ENCODE results near the gene SPTBN5.

Gene SPTBN5

GRCh38 chr15:41886741-41887140 lies 7.1 kb downstream of the SPTBN5 start:
- ATAC-seq = no peak
- TF ChIP-seq RARB (CRISPR knock-in tag; IDR thresholded peaks at IDR 0.05) = no peak
- TF ChIP-seq SNAI2 (CRISPR knock-in tag; IDR thresholded peaks at IDR 0.05) = no peak

- ATAC-seq = no peak
- no peak for TF ChIP-seq CSRNP3 (CRISPR knock-in tag; IDR thresholded peaks at IDR 0.05)
- no peak for TF ChIP-seq CREB5 (CRISPR knock-in tag; IDR thresholded peaks at IDR 0.05; ENCODE audit: low read depth)
- no peak for TF ChIP-seq OSR1 (CRISPR knock-in tag; IDR thresholded peaks at IDR 0.05)
- TF ChIP-seq GLIS3 (CRISPR knock-in tag; IDR thresholded peaks at IDR 0.05) = no peak
- TF ChIP-seq TCF4 (CRISPR knock-in tag; IDR thresholded peaks at IDR 0.05; ENCODE audit: borderline replicate concordance) = no peak
- no peak for TF ChIP-seq CSDC2 (CRISPR knock-in tag; IDR thresholded peaks at IDR 0.05)
- no peak for TF ChIP-seq ZC3H10 (CRISPR knock-in tag; IDR thresholded peaks at IDR 0.05)
- no peak for TF ChIP-seq POU6F1 (CRISPR knock-in tag; IDR thresholded peaks at IDR 0.05; ENCODE audit: borderline replicate concordance, low read depth)
- TF ChIP-seq TOX (CRISPR knock-in tag; IDR thresholded peaks at IDR 0.05; ENCODE audit: borderline replicate concordance) = no peak
- TF ChIP-seq ZFP3 (CRISPR knock-in tag; IDR thresholded peaks at IDR 0.05) = no peak
- no peak for TF ChIP-seq ZNF70 (CRISPR knock-in tag; IDR thresholded peaks at IDR 0.05)
- TF ChIP-seq TSHZ2 (CRISPR knock-in tag; IDR thresholded peaks at IDR 0.05) = no peak
- TF ChIP-seq ZNF8 (CRISPR knock-in tag; IDR thresholded peaks at IDR 0.05) = no peak
- TF ChIP-seq ISL1 (CRISPR knock-in tag; IDR thresholded peaks at IDR 0.05) = no peak
- TF ChIP-seq PPARA (CRISPR knock-in tag; IDR thresholded peaks at IDR 0.05; ENCODE audit: borderline replicate concordance) = no peak
- TF ChIP-seq BACH2 (CRISPR knock-in tag; IDR thresholded peaks at IDR 0.05; ENCODE audit: borderline replicate concordance) = no peak
- TF ChIP-seq ZNF565 (CRISPR knock-in tag; conservative IDR thresholded peaks at IDR 0.05; ENCODE audit: low read depth) = no peak
Measured at GRCh38 chr15:41885841-41886240, 8.0 kb downstream of the SPTBN5 start.

GRCh38 chr15:41885321-41885720 lies 8.5 kb downstream of the SPTBN5 start:
- no peak for ATAC-seq
- TF ChIP-seq BACH2 (CRISPR knock-in tag; IDR thresholded peaks at IDR 0.05; ENCODE audit: borderline replicate concordance) (no peak), CSRNP3 (CRISPR knock-in tag; IDR thresholded peaks at IDR 0.05) (no peak), RARB (CRISPR knock-in tag; IDR thresholded peaks at IDR 0.05) (no peak), ZNF70 (CRISPR knock-in tag; IDR thresholded peaks at IDR 0.05) (0 out of 2 replicates have a peak, but pooled peaks have one; percentile 33)

GRCh38 chr15:41884458-41884857 lies 9.4 kb downstream of the SPTBN5 start:
- ATAC-seq = no peak
- TF ChIP-seq ISL1 (CRISPR knock-in tag; IDR thresholded peaks at IDR 0.05) (no peak), PATZ1 (CRISPR knock-in tag; IDR thresholded peaks at IDR 0.05; ENCODE audit: borderline replicate concordance) (no peak)
